Measurements from ENCODE around the gene FKBP14. TPM values are rescaled to one million over a fixed set of nuclear protein-coding genes. Genes with fewer than 3 reads are reported as not detected.
A peak's percentile ranks its signal among the peaks of the same experiment; 100 is the strongest.

Gene FKBP14
- total and polyA plus RNA-seq, 9 of the 15 experiments (the other 6 are each of a cell fraction or from before 2014, with no cell fraction given), result 5.3 to 27.9 (median 14.3) TPM

- FAIRE-seq (no peak), ATAC-seq (peak; percentile 47), DNase-seq (ENCODE audit: extremely low read depth in 1 of 4, low spot score in 3 of 4) (peak in 3 of 4 experiments; percentile 53 to 62 (median 56))
- BruUV-seq (replicated peaks), result no TSS peak
- 1% methylated on average over 37 of the region's 42 CpGs for WGBS (ENCODE audit: insufficient coverage, low coverage, missing lambda C conversion rate)
- intact Hi-C loops (cut with micrococcal nuclease) (loop anchor here (2.0 to 5.0 kb wide), 2 partner anchors 34 to 108 kb away; no protein-coding TSS in a partner anchor), in situ Hi-C loops (cut with MboI) (no loop called here)
- H4K20me1 ChIP-seq (replicated peaks; ENCODE audit: control insufficient read depth, insufficient read depth, low read length), result no peaks in the 10 kb centered on the region
- no peaks in the 10 kb centered on the region for H3K27me3 ChIP-seq (ENCODE audit: control insufficient read depth in 2 of 2, insufficient read depth in 2 of 2, low read length in 2 of 2)
- H2AFZ ChIP-seq (ENCODE audit: low read depth, low read length), result peak overlapping the region; percentile 98
- H3K9me3 ChIP-seq (replicated peaks; ENCODE audit: control insufficient read depth, insufficient read depth, low read depth, low read length), result no peaks in the 10 kb centered on the region
- H3K36me3 ChIP-seq (ENCODE audit: control insufficient read depth, insufficient read depth, low read length), result peaks cover 5% of the 10 kb centered on the region
- peak overlapping the region; percentile 82 for H3K4me3 ChIP-seq
- peak overlapping the region; percentile 76; the same call in 2 of the 3 replicates for H3K27ac ChIP-seq (ENCODE audit: extremely low read depth, low read depth, low read length)
- peaks cover 10 to 17% of the 10 kb centered on the region in 2 experiments; a peak in 4 of 5 replicates for H3K4me1 ChIP-seq (replicated peaks in 1 of 2; ENCODE audit: control insufficient read depth in 2 of 2, insufficient read depth in 2 of 2, low read length in 2 of 2)
- H3K79me2 ChIP-seq (ENCODE audit: control insufficient read depth, insufficient read depth, low read length), result peaks cover 72% of the 10 kb centered on the region
- no peaks in the 10 kb centered on the region for H3K9me1 ChIP-seq (ENCODE audit: control insufficient read depth, insufficient read depth, low read length)
- CTCF ChIA-PET (ENCODE audit: low intra/inter-chr PET ratio), result no interaction called here
- H3K4me2 ChIP-seq (ENCODE audit: insufficient read depth, low read length), result peak overlapping the region; percentile 95
- POLR2A ChIA-PET, result interaction anchor here (0.6 kb wide), 1 partner anchor 116 kb away, joined by 4 read pairs; no protein-coding TSS in a partner anchor
- H3K9ac ChIP-seq (ENCODE audit: insufficient read depth in 1 of 2, low read depth in 2 of 2, low read length in 2 of 2), result peak overlapping the region; percentile 74 to 91
- no peak for TF ChIP-seq BHLHE40 (IDR thresholded peaks at IDR 0.05; ENCODE audit: low read length)
- 0 out of 2 replicates have a peak, but pooled peaks have one; percentile 4 for TF ChIP-seq FOXP1 (CRISPR knock-in tag; IDR thresholded peaks at IDR 0.05)
- TF ChIP-seq ZFP91 (CRISPR knock-in tag; IDR thresholded peaks at IDR 0.05), result no peak
- peak; percentile 82 for TF ChIP-seq PHF21A (IDR thresholded peaks at IDR 0.05; ENCODE audit: borderline replicate concordance, low read depth)
- TF ChIP-seq ZBTB11 (CRISPR knock-in tag; IDR thresholded peaks at IDR 0.05), result 0 out of 6 replicates have a peak, but pooled peaks of 1 of the 3 experiments have one; percentile 31
- no peak for TF ChIP-seq MBD2 (IDR thresholded peaks at IDR 0.05; ENCODE audit: borderline replicate concordance, low read depth)
- no peak for TF ChIP-seq ZNF384 (IDR thresholded peaks at IDR 0.05; ENCODE audit: low read depth, low read length)
- no peak for TF ChIP-seq MITF (IDR thresholded peaks at IDR 0.05)
- TF ChIP-seq CBX8 (IDR thresholded peaks at IDR 0.05; ENCODE audit: borderline replicate concordance, extremely low read depth, low read depth, low read length, poor library complexity, severe bottlenecking), result no peak
- TF ChIP-seq, protein P1, sequence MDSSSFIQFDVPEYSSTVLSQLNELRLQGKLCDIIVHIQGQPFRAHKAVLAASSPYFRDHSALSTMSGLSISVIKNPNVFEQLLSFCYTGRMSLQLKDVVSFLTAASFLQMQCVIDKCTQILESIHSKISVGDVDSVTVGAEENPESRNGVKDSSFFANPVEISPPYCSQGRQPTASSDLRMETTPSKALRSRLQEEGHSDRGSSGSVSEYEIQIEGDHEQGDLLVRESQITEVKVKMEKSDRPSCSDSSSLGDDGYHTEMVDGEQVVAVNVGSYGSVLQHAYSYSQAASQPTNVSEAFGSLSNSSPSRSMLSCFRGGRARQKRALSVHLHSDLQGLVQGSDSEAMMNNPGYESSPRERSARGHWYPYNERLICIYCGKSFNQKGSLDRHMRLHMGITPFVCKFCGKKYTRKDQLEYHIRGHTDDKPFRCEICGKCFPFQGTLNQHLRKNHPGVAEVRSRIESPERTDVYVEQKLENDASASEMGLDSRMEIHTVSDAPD (CRISPR knock-in tag; IDR thresholded peaks at IDR 0.05), result no peak
- no peak for TF ChIP-seq SIN3B (IDR thresholded peaks at IDR 0.05; ENCODE audit: low read depth)
Measured at GRCh38 chr7:30028749-30029635, 2.5 kb upstream of the FKBP14 start.
